K562 (cell line): ENCODE measurements around the gene TMC8. TPM values are rescaled to one million over a fixed set of nuclear protein-coding genes. Genes with fewer than 3 reads are reported as not detected.
A peak's percentile ranks its signal among the peaks of the same experiment; 100 is the strongest.

Source experiments
- ATF7 ChIP-seq: fragments of 450-650 bp; IDR thresholded peaks from 2 replicates; pipeline ENCODE4 v1.7.1; 2014; ENCODE audit warnings: mild to moderate bottlenecking, moderate library complexity
- BCOR ChIP-seq: fragments of 450-650 bp; IDR thresholded peaks from 2 replicates; pipeline ENCODE4 v1.6.1; 2016
- CHD4 ChIP-seq: fragments of 200-600 bp; sonication (generic); IDR thresholded peaks from 3 replicates; pipeline ENCODE4 v1.6.1; 2012; ENCODE audit warnings: low read depth, mild to moderate bottlenecking, mixed read lengths, low read length, inconsistent platforms; ENCODE audit not compliant: insufficient read depth, insufficient replicate concordance, poor library complexity, severe bottlenecking
- MYBL2 ChIP-seq, 2 experiments: fragments of 450-650 bp in 1 of 2; sonication (generic) in 1 of 2; formaldehyde crosslinking in 1 of 2; IDR thresholded peaks; 2 replicates each; pipeline versions ENCODE4 v1.6.1 to v1.8.1; 2017 to 2022; ENCODE audit warnings: borderline replicate concordance in 1 of 2, inconsistent platforms in 1 of 2, low read depth in 1 of 2, mild to moderate bottlenecking in 1 of 2, missing genetic modification reagents in 1 of 2, moderate library complexity in 1 of 2
- RHOXF2B ChIP-seq: fragments of 250-450 bp; sonication (Bioruptor Pico); conservative IDR thresholded peaks from 2 replicates; pipeline ENCODE4 v1.5.1; 2021
- SUPT5H ChIP-seq: fragments of 450-650 bp; IDR thresholded peaks from 2 replicates; pipeline ENCODE4 v1.6.1; 2016
- WHSC1 ChIP-seq: IDR thresholded peaks from one replicate; pipeline ENCODE4 v1.6.1; 2012; ENCODE audit warnings: low read length, control low read depth, inconsistent platforms
- ZNF124 ChIP-seq: sonication (generic); formaldehyde crosslinking; IDR thresholded peaks from 2 replicates; pipeline ENCODE4 v1.8.1; 2022; ENCODE audit warnings: missing genetic modification reagents
- polyA plus RNA-seq, 8 experiments: library from polyadenylated mRNA; depleted of rRNA in 4 of 8; stranded (reverse) in 5 of 8; unstranded in 3 of 8; fragments of >200 nt; fragmentation: Nextera tagmentation in 2 of 8; fragmentation: Illumina TruSeq in 1 of 8; extraction: Ambion mirVana in 2 of 8; extraction: Trizol in 1 of 8; gene quantifications; 2 replicates each; pipeline versions ENCODE4 v1.2.1 to v1.2.3, GENCODE V29; 2011 to 2014; ENCODE audit warnings: inconsistent platforms in 1 of 8, missing spikeins in 1 of 8
- total RNA-seq, 7 experiments: library from RNA; depleted of rRNA in 6 of 7; stranded (reverse); fragments of >200 nt in 6 of 7; fragmentation: Illumina TruSeq in 2 of 7; extraction: Trizol in 2 of 7; gene quantifications; 2 replicates each; pipeline versions ENCODE4 v1.2.1 to v1.2.3, GENCODE V29; 2011 to 2021; ENCODE audit warnings: low replicate concordance in 1 of 7
- TF ChIP-seq, protein P1 (sequence below): sonication (generic); formaldehyde crosslinking; IDR thresholded peaks from 2 replicates; pipeline ENCODE4 v1.8.0; 2022; ENCODE audit warnings: mild to moderate bottlenecking, low read depth, missing genetic modification reagents
- TF ChIP-seq, protein P2 (sequence below): fragments of 450-650 bp; IDR thresholded peaks from 2 replicates; pipeline ENCODE4 v1.6.1; 2017; ENCODE audit warnings: antibody characterized with exemption, mild to moderate bottlenecking
- TF ChIP-seq, protein P3 (sequence below), 2 experiments: fragments of 450-650 bp in 1 of 2; IDR thresholded peaks; 2 replicates each; pipeline ENCODE4 v1.6.1; 2011 to 2017; ENCODE audit warnings: low read depth in 2 of 2, antibody characterized with exemption in 1 of 2, borderline replicate concordance in 1 of 2, low read length in 1 of 2, mild to moderate bottlenecking in 1 of 2, mixed read lengths in 1 of 2; ENCODE audit not compliant: control insufficient read depth in 1 of 2

TMC8 gene
- total and polyA plus RNA-seq, 9 of the 15 experiments (the other 6 are each of a cell fraction or from before 2014, with no cell fraction given) = 0.13 to 10.9 (median 2.8) TPM

DNA sequence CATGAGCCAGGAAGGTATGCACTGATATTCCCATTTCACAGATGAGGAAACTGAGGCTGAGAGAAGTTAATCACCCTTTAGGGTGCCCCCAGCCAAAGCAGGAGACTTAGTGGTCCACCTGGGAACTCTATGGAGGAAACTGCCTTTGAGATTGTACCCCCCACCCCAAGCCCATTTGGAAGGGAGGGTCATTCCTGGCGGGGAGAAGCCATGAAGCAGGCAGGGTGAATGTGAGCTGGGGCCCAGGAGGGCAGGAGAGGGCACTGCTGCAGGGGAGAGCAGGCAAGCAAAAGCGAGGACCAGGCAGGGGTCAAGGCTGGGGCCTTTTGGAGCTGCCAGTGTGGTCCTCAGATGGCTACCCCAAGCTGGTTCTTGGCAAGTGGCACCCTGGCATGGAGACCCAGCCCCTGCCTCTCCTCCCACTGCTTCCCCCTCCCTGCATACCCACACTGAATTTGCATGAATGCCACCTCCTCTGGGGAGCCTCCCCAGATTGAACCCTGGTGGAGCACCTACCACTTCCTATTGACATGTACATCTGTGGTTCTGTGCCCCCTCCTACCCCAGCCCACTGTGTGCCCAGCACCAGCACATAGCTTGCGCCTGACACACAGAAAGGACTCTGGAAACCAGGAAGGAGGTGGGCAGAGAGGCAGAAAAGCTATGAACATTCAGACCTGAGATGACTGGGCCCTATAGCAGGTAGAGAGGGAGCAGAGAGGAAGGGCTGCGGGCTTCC lies 1.1 kb upstream of the TMC8 start (continued):
- no peak for TF ChIP-seq MYBL2 (IDR thresholded peaks at IDR 0.05; ENCODE audit: low read depth)
- no peak for TF ChIP-seq MYBL2 (CRISPR knock-in tag; IDR thresholded peaks at IDR 0.05; ENCODE audit: borderline replicate concordance)
- no peak for TF ChIP-seq ATF7
- TF ChIP-seq ZNF124 (CRISPR knock-in tag) = no peak
- TF ChIP-seq, protein P1, sequence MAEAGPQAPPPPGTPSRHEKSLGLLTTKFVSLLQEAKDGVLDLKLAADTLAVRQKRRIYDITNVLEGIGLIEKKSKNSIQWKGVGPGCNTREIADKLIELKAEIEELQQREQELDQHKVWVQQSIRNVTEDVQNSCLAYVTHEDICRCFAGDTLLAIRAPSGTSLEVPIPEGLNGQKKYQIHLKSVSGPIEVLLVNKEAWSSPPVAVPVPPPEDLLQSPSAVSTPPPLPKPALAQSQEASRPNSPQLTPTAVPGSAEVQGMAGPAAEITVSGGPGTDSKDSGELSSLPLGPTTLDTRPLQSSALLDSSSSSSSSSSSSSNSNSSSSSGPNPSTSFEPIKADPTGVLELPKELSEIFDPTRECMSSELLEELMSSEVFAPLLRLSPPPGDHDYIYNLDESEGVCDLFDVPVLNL (CRISPR knock-in tag) = no peak
- peak; percentile 99 for TF ChIP-seq CHD4
- TF ChIP-seq SUPT5H = peak; percentile 61; the same call in 1 of the 2 replicates
- TF ChIP-seq BCOR = peak; percentile 96
- TF ChIP-seq, protein P2, sequence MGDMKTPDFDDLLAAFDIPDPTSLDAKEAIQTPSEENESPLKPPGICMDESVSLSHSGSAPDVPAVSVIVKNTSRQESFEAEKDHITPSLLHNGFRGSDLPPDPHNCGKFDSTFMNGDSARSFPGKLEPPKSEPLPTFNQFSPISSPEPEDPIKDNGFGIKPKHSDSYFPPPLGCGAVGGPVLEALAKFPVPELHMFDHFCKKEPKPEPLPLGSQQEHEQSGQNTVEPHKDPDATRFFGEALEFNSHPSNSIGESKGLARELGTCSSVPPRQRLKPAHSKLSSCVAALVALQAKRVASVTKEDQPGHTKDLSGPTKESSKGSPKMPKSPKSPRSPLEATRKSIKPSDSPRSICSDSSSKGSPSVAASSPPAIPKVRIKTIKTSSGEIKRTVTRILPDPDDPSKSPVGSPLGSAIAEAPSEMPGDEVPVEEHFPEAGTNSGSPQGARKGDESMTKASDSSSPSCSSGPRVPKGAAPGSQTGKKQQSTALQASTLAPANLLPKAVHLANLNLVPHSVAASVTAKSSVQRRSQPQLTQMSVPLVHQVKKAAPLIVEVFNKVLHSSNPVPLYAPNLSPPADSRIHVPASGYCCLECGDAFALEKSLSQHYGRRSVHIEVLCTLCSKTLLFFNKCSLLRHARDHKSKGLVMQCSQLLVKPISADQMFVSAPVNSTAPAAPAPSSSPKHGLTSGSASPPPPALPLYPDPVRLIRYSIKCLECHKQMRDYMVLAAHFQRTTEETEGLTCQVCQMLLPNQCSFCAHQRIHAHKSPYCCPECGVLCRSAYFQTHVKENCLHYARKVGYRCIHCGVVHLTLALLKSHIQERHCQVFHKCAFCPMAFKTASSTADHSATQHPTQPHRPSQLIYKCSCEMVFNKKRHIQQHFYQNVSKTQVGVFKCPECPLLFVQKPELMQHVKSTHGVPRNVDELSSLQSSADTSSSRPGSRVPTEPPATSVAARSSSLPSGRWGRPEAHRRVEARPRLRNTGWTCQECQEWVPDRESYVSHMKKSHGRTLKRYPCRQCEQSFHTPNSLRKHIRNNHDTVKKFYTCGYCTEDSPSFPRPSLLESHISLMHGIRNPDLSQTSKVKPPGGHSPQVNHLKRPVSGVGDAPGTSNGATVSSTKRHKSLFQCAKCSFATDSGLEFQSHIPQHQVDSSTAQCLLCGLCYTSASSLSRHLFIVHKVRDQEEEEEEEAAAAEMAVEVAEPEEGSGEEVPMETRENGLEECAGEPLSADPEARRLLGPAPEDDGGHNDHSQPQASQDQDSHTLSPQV = peak; percentile 77; the same call in 1 of the 2 replicates
- 0 out of 2 replicates have a peak, but pooled peaks have one; percentile 24 for TF ChIP-seq RHOXF2B (CRISPR knock-in tag)
- no peak for TF ChIP-seq WHSC1
- TF ChIP-seq, protein P3, sequence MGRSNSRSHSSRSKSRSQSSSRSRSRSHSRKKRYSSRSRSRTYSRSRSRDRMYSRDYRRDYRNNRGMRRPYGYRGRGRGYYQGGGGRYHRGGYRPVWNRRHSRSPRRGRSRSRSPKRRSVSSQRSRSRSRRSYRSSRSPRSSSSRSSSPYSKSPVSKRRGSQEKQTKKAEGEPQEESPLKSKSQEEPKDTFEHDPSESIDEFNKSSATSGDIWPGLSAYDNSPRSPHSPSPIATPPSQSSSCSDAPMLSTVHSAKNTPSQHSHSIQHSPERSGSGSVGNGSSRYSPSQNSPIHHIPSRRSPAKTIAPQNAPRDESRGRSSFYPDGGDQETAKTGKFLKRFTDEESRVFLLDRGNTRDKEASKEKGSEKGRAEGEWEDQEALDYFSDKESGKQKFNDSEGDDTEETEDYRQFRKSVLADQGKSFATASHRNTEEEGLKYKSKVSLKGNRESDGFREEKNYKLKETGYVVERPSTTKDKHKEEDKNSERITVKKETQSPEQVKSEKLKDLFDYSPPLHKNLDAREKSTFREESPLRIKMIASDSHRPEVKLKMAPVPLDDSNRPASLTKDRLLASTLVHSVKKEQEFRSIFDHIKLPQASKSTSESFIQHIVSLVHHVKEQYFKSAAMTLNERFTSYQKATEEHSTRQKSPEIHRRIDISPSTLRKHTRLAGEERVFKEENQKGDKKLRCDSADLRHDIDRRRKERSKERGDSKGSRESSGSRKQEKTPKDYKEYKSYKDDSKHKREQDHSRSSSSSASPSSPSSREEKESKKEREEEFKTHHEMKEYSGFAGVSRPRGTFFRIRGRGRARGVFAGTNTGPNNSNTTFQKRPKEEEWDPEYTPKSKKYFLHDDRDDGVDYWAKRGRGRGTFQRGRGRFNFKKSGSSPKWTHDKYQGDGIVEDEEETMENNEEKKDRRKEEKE (IDR thresholded peaks at IDR 0.05; ENCODE audit: borderline replicate concordance in 1 of 2, control insufficient read depth in 1 of 2, low read depth in 2 of 2, low read length in 1 of 2) = no peak
